Testis (tissue), 3 donors: Measurements from ENCODE around the gene UPK1A. TPM values are rescaled to one million over a fixed set of nuclear protein-coding genes. Genes with fewer than 3 reads are reported as not detected.
"Not testable (repeated sequence)": the region's sequence is repeated elsewhere in the genome, so short reads cannot be mapped to it uniquely, and the experiment has no call there.

Experiments used
- DNase-seq: peaks from one replicate; pipeline ENCODE4 v3.0.0-alpha.2; 2019
- H3K27ac ChIP-seq, 2 donors: fragments of 200-600 bp; sonication (generic); one replicate each; pipeline ENCODE4 v1.5.1; 2019
- H3K27me3 ChIP-seq: fragments of 200-600 bp; sonication (generic); one replicate; pipeline ENCODE4 v1.5.1; 2019
- H3K36me3 ChIP-seq: fragments of 200-600 bp; sonication (generic); one replicate; pipeline ENCODE4 v1.5.1; 2017; ENCODE audit warnings: low read depth; ENCODE audit errors: missing control alignments
- H3K4me1 ChIP-seq: fragments of 200-600 bp; sonication (generic); one replicate; pipeline ENCODE4 v1.5.1; 2019
- H3K4me3 ChIP-seq, 2 donors: fragments of 200-600 bp; sonication (generic); one replicate each; pipeline ENCODE4 v1.5.1; 2017 to 2019
- H3K9me3 ChIP-seq: fragments of 200-600 bp; sonication (generic); one replicate; pipeline ENCODE4 v1.5.1; 2017
- POLR2A ChIP-seq: fragments of 450-650 bp; IDR thresholded peaks from one replicate; pipeline ENCODE4 v1.6.1; 2017; ENCODE audit warnings: antibody characterized with exemption, mild to moderate bottlenecking, moderate library complexity
- WGBS, 2 donors: methylation state at CpG; one replicate each; pipeline ENCODE4 v1.1.5; 2018; 5-methylcytosine and 5-hydroxymethylcytosine counted together
- intact Hi-C: fragments of 100-400 bp; cut with DNase I; formaldehyde crosslinking; loops from one replicate; pipeline ENCODE4 v1.15.1; 2023; ENCODE audit warnings: low total_unique reads
- polyA plus RNA-seq: library from polyadenylated mRNA; stranded (reverse); fragments of 350-450 nt; fragmentation: Illumina TruSeq; extraction: RNeasy Lipid Tissue Mini Kit (QIAGEN cat#74804); gene quantifications from one replicate; pipeline ENCODE4 v1.2.3, GENCODE V29; 2014; ENCODE audit warnings: low read depth, low replicate concordance; ENCODE audit not compliant: insufficient read depth
- total RNA-seq, 2 donors: library from RNA; depleted of rRNA; stranded (reverse); fragments of >200 nt; gene quantifications; one replicate each; pipeline ENCODE4 v1.2.3, GENCODE V29; 2016
- TF ChIP-seq, protein P1 (sequence below), 3 experiments: fragments of 450-650 bp in 2 of 3; fragments of 200-600 bp in 1 of 3; sonication (generic) in 1 of 3; IDR thresholded peaks; one replicate each; pipeline ENCODE4 v1.5.1; 2016 to 2019; ENCODE audit warnings: antibody characterized with exemption in 3 of 3, mild to moderate bottlenecking in 2 of 3, moderate library complexity in 1 of 3

Gene UPK1A
- total and polyA plus RNA-seq, 3 donors from 2014 or later, result 0.37 to 1.0 (median 0.47) TPM

DNA sequence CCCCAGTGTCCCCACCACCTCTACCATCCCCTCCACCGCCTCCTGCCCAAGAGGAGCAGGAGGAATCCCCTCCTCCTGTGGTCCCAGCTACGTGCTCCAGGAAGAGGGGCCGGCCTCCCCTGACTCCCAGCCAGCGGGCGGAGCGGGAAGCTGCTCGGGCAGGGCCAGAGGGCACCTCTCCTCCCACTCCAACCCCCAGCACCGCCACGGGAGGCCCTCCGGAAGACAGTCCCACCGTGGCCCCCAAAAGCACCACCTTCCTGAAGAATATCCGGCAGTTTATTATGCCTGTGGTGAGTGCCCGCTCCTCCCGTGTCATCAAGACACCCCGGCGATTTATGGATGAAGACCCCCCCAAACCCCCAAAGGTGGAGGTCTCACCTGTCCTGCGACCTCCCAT, 54.3 kb downstream of the UPK1A start:
- peaks cover 22% of the 10 kb centered on the region for H3K4me1 ChIP-seq
- H3K9me3 ChIP-seq, result no peaks in the 10 kb centered on the region
- H3K27ac ChIP-seq, result no peak overlapping the region
- DNase-seq, result no peak
- 78 to 93% methylated on average over 8 to 17 of the region's 17 CpGs for WGBS, 2 donors
- TF ChIP-seq POLR2A, result no peak
- TF ChIP-seq, protein P1, sequence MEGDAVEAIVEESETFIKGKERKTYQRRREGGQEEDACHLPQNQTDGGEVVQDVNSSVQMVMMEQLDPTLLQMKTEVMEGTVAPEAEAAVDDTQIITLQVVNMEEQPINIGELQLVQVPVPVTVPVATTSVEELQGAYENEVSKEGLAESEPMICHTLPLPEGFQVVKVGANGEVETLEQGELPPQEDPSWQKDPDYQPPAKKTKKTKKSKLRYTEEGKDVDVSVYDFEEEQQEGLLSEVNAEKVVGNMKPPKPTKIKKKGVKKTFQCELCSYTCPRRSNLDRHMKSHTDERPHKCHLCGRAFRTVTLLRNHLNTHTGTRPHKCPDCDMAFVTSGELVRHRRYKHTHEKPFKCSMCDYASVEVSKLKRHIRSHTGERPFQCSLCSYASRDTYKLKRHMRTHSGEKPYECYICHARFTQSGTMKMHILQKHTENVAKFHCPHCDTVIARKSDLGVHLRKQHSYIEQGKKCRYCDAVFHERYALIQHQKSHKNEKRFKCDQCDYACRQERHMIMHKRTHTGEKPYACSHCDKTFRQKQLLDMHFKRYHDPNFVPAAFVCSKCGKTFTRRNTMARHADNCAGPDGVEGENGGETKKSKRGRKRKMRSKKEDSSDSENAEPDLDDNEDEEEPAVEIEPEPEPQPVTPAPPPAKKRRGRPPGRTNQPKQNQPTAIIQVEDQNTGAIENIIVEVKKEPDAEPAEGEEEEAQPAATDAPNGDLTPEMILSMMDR (IDR thresholded peaks at IDR 0.05), result no peak
- no peaks in the 10 kb centered on the region for H3K27me3 ChIP-seq
- no peak overlapping the region for H3K4me3 ChIP-seq
- intact Hi-C loops, result no loop called here
- no peaks in the 10 kb centered on the region for H3K36me3 ChIP-seq

- no peaks in the 10 kb centered on the region for H3K27me3 ChIP-seq
- no peak overlapping the region for H3K4me3 ChIP-seq
- TF ChIP-seq, protein P1 (IDR thresholded peaks at IDR 0.05), result no peak
- no peak for TF ChIP-seq POLR2A
- no peaks in the 10 kb centered on the region for H3K9me3 ChIP-seq
- DNase-seq, result no peak
- 86 to 93% methylated on average over 6 to 16 of the region's 16 CpGs for WGBS, 2 donors
- H3K4me1 ChIP-seq, result peaks cover 15% of the 10 kb centered on the region
- intact Hi-C loops, result no loop called here
- no peak overlapping the region for H3K27ac ChIP-seq
- H3K36me3 ChIP-seq, result no peaks in the 10 kb centered on the region
These were observed 55.1 kb downstream of the UPK1A start for GRCh38 chr19:35721374-35721773.

GRCh38 chr19:35722461-35722860, 56.1 kb downstream of the UPK1A start:
- DNase-seq, result no peak
- intact Hi-C loops, result no loop called here
- Histone ChIP-seq H3K27me3 (no peaks in the 10 kb centered on the region), H3K36me3 (no peaks in the 10 kb centered on the region), H3K27ac (no peak overlapping the region), H3K4me1 (peaks cover 15% of the 10 kb centered on the region), H3K4me3 (no peak overlapping the region), H3K9me3 (no peaks in the 10 kb centered on the region)
- TF ChIP-seq POLR2A, result no peak
- TF ChIP-seq, protein P1 (IDR thresholded peaks at IDR 0.05), result no peak
- 93 to 97% methylated on average over 13 to 14 of the region's 14 CpGs for WGBS, 2 donors

GRCh38 chr19:35722897-35723296, 56.6 kb downstream of the UPK1A start:
- Histone ChIP-seq H3K9me3 (no peaks in the 10 kb centered on the region), H3K4me3 (no peak overlapping the region), H3K27ac (no peak overlapping the region), H3K27me3 (no peaks in the 10 kb centered on the region), H3K4me1 (peaks cover 15% of the 10 kb centered on the region), H3K36me3 (no peaks in the 10 kb centered on the region)
- no peak for DNase-seq
- TF ChIP-seq, protein P1 (IDR thresholded peaks at IDR 0.05), result no peak
- WGBS, 2 donors, result 93 to 94% methylated on average over 14 to 16 of the region's 16 CpGs
- intact Hi-C loops, result no loop called here

DNA sequence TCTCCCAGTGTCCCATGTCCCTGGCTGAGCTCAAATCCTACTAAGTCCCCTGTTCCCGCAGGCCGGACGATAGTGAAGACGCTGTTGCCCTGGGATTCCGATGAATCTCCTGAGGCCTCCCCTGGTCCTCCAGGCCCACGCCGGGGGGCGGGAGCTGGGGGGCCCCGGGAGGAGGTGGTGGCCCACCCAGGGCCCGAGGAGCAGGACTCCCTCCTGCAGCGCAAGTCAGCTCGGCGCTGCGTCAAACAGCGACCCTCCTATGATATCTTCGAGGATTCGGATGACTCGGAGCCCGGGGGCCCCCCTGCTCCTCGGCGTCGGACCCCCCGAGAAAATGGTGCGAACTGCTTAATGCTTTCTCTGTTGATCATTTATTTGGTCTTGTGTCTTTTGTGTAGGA, 57.4 kb downstream of the UPK1A start:
- Histone ChIP-seq H3K27me3 (no peaks in the 10 kb centered on the region), H3K9me3 (no peaks in the 10 kb centered on the region), H3K36me3 (no peaks in the 10 kb centered on the region), H3K4me1 (peaks cover 15% of the 10 kb centered on the region), H3K27ac (no peak overlapping the region), H3K4me3 (no peak overlapping the region)
- TF ChIP-seq, protein P1 (IDR thresholded peaks at IDR 0.05), result no peak
- TF ChIP-seq POLR2A, result no peak
- no peak for DNase-seq
- WGBS, 2 donors, result 95 to 98% methylated on average over 18 to 24 of the region's 24 CpGs
- intact Hi-C loops, result no loop called here

DNA sequence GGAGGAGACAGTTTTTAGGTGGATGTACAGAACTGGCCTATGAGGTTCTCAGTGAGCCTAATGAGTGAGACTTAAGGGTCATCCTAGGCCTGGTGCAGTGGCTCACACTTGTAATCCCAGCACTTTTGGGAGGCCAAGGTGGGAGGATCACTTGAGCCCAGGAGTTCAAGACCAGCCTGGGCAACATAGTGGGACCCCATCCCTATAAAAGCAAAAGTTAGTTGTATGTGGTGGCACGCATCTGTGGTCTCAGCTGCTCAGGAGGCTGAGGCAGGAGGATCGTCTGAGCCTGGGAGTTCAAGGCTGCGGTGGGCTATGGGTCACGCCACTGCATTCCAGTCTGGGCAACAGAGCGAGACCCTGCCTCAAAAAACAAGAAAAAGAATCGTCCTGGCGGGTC, 57.8 kb downstream of the UPK1A start:
- H3K27me3 ChIP-seq, H3K4me3 ChIP-seq, H3K9me3 ChIP-seq, H3K36me3 ChIP-seq, intact Hi-C loops, H3K27ac ChIP-seq, DNase-seq: not testable (repeated sequence)
- H3K4me1 ChIP-seq, result peaks cover 11% of the 10 kb centered on the region
- 88 to 92% methylated on average over 7 of the region's 7 CpGs for WGBS, 2 donors
